GM18502 (cell line): ENCODE data around the gene ZNF549.
A peak's percentile ranks its signal among the peaks of the same experiment; 100 is the strongest.
"Not testable (repeated sequence)": the region's sequence is repeated elsewhere in the genome, so short reads cannot be mapped to it uniquely, and the experiment has no call there.

Experiments used
- ATAC-seq: cut with Tn5 transposase; IDR thresholded peaks from one replicate; pipeline ENCODE4 v1.9.1; 2021; ENCODE audit warnings: mild to moderate bottlenecking; ENCODE audit not compliant: unreplicated experiment, poor library complexity

Gene ZNF549

DNA sequence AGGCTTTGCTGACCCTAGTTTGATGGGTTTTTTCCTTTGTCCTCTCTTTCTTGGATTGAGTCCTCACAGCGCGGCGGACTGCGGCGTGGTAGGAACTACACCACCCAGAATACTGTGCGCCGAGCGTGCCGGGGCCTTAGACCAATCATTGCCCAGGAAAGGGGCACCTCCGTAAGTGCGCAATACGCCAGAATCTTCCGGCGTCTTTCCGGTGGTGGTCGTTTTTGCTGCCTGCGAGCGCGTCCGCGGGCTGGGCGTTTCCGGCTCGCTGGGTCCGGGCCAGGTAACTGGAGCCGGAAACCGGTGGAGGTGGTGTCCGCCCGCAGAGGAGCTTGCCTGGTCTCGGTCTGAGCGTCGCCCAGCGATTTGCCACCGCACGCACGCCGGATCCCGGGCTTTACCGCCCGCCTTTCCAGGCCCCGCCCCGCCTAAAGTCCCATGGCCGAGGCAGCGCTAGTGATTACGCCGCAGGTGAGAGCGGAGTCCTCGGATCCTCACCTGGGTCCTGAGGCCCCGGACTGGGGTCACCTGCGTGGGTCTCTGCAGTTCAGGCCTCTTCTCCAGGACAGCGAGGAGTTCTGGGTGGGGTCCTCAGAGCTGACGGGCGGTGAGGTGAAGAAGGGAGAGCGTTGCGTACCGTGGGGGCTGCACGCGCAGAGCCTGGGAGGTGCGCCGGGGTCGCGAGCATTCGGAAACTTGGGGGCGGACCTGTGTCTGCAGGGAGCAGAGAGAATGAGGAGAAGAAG lies at the start of gene ZNF549:
ZNF549 (plus strand) TSS at position 221 of the 746 bp plus-strand sequence; CDS start at position 439, 218 bp downstream.
- ATAC-seq: peak; percentile 97

- ATAC-seq: peak; percentile 95
These were observed 39.5 kb upstream of the ZNF549 start, which contains the start of gene ZNF419 for GRCh38 chr19:57487477-57488298. TSS of gene ZNF419 (plus strand) at chr19:57487750. CDS start at chr19:57487951, 201 bp downstream.

- not testable (repeated sequence) for ATAC-seq
These were observed 38.9 kb upstream of the ZNF549 start for GRCh38 chr19:57488299-57488644.

GRCh38 chr19:57499332-57499679 lies 27.9 kb upstream of the ZNF549 start:
- not testable (repeated sequence) for ATAC-seq

GRCh38 chr19:57499680-57500395 lies 27.3 kb upstream of the ZNF549 start, which contains the start of gene ZNF773:
TSS of gene ZNF773 (plus strand) at chr19:57499938. CDS start at chr19:57500081, 143 bp downstream.
- peak; percentile 96 for ATAC-seq

DNA sequence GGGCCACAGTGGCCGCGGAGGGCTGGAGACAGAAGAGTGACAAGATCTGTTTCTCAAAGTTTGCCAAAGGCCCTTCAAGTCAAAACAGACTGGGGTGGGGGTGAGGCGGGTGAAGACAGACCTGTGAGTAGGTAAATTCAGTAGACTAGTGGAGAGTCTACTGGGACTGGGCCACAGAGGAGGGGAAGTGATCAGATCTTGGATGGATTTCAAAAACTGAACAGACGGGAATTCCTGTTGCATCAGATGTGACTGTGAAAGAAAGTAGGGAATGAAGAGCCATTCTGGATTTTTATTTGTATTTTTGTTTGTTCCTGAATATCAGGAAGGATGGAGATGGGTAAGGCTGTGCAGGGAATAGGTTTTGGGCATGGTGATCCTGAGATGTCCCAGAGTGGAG lies 26.8 kb upstream of the ZNF549 start:
- ATAC-seq: not testable (repeated sequence)

GRCh38 chr19:57506163-57506562 lies 21.0 kb upstream of the ZNF549 start:
- ATAC-seq: no peak

GRCh38 chr19:57511484-57511883 lies 15.7 kb upstream of the ZNF549 start:
- ATAC-seq: no peak

- ATAC-seq: no peak
These were observed 14.3 kb upstream of the ZNF549 start for GRCh38 chr19:57512845-57513244.

GRCh38 chr19:57515255-57515654 lies 11.9 kb upstream of the ZNF549 start:
- ATAC-seq: no peak

DNA sequence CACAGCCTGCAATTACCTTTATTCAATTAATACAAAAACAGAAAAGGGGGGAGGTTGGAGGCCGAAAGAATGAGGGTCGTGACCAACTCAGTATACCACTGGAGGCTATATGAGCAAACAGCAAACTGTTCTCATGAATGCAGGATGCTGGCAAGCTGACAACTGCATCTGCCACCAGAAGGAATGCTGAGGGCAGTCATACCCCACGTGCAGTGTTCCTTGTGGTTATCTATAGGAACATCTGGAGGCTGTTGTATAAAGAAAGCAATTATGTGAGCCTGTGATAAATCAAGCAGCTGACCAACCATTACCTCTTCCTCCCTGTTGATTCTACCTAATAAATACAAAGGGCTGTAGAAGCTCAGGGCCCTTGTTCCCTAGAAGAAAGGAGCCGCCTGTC lies 9.1 kb upstream of the ZNF549 start:
- not testable (repeated sequence) for ATAC-seq

DNA sequence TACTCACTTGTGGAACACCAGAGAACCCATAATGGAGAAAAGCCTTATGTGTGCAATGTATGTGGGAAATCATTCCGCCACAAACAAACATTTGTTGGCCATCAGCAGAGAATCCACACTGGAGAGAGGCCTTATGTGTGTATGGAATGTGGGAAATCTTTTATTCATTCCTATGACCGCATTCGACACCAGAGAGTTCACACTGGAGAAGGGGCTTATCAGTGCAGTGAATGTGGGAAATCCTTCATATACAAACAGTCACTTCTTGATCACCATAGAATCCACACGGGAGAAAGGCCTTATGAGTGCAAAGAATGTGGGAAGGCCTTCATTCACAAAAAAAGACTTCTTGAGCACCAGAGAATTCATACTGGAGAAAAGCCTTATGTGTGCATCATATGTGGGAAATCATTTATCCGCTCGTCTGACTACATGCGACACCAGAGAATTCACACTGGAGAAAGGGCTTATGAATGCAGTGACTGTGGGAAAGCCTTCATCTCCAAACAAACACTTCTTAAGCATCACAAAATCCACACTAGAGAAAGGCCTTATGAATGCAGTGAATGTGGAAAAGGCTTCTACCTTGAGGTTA lies 10.9 kb downstream of the ZNF549 start:
- no peak for ATAC-seq

- ATAC-seq: no peak
These were observed 19.4 kb downstream of the ZNF549 start for GRCh38 chr19:57546513-57546912.

- ATAC-seq: no peak
These were observed 25.3 kb downstream of the ZNF549 start for GRCh38 chr19:57552432-57552831.

DNA sequence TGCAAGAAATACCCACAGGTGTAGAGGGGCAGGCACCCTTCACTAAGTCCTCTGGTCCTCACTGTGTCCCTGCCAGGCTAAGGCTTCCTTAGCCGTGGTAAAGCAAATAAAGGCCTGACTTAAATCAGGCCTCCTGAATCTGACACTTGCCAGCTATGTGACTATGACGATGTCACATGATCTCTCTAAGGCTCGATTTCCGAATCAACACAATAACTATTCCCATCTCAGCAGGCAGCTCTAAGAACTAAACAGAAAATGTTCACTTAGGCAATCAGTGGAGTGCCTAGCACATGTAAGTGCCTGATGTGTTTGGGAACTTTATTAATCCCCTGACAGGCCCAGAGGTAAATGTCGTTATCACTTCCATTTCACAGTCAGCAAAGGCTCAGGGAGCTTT lies 30.5 kb downstream of the ZNF549 start:
- no peak for ATAC-seq

DNA sequence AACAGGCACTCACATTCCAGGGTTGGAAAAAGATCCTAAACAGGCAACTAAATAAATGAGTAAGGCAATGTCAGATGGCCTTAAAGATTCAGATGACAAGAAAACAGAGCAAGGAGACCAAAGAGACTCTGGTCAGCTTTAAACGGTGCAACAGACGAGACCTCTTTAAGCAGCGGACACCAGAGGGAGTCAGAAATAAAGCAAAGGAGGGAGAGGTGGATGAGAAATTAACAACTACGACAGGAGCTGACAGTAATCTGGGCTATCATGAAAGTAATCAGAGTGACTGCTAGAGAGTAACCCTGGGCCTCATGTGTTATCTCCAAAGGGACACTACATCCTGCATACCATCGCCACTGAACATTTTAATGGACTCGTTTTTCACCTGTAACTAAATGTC lies 31.4 kb downstream of the ZNF549 start:
- no peak for ATAC-seq

GRCh38 chr19:57559008-57559403 lies 31.9 kb downstream of the ZNF549 start:
- ATAC-seq: peak; percentile 28

GRCh38 chr19:57559404-57560025 lies 32.4 kb downstream of the ZNF549 start, which contains the start of gene ZNF550:
TSS of gene ZNF550 (minus strand) at chr19:57559863. CDS start at chr19:57559682, 181 bp downstream.
- peak; percentile 93 for ATAC-seq

GRCh38 chr19:57560049-57560491 lies 32.9 kb downstream of the ZNF549 start:
- ATAC-seq: no peak

DNA sequence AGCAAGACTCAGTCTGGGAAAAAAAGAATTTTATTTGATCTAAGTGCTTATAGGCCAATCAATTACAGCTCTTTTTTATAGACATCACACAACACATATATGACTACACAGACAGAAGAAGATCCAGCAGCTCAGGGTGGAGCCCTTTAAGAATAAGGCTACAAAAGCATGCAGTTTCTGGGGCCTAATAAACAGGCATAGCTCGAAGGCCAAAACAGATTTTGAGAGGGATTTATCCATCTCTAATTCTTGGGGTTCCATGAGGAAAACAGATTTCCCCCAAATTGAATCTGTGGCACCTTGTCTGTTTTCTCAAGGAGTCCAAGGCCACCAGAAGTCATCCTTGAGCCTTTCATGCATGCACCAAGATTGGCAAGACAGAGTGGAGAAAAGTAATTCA lies 36.4 kb downstream of the ZNF549 start:
- ATAC-seq: no peak
